T-helper 1 cell treated with Interleukin-12 subunit alpha and Interleukin-12 subunit beta and Interleukin-4 antibody, amounts not matched to agents 30 μg/mL and 1 μg/mL, for 36 hours (primary cell): ENCODE measurements around the gene EMC10.
A peak's percentile ranks its signal among the peaks of the same experiment; 100 is the strongest.

Source experiments
- H3K27ac Mint-ChIP-seq: one replicate; pipeline ENCODE4 v1.8.0; 2021; ENCODE audit warnings: mild to moderate bottlenecking, mixed read lengths
- H3K27me3 Mint-ChIP-seq: one replicate; pipeline ENCODE4 v1.8.0; 2021; ENCODE audit warnings: low read depth, mixed read lengths
- H3K36me3 Mint-ChIP-seq: one replicate; pipeline ENCODE4 v1.8.0; 2021; ENCODE audit warnings: low read depth, mixed read lengths
- H3K4me1 Mint-ChIP-seq: one replicate; pipeline ENCODE4 v1.8.0; 2021; ENCODE audit warnings: low read depth, mixed read lengths
- H3K4me3 Mint-ChIP-seq: one replicate; pipeline ENCODE4 v1.8.0; 2021; ENCODE audit warnings: mild to moderate bottlenecking, moderate library complexity, mixed read lengths
- H3K9me3 Mint-ChIP-seq: one replicate; pipeline ENCODE4 v1.8.0; 2021; ENCODE audit warnings: mixed read lengths

Gene EMC10

DNA sequence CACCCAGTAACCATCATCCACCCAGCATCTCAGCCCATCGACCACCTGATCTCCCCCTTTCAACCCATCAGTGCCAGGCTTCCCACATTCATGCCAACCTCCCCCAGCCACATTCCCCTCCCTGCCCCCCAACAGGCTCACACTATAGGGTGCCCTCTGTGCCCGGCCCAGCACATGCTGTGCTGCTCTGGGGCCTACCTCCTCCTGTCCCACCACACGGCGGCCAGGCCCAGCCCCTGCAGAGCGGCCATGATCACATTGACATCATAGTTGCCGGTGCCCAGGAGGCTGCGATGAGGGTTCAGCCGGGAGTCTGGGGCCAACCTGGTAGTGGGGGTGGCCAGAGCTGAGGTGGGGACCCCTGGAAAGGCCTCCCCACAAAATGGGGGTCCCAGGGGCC lies 31.1 kb downstream of the EMC10 start:
- no peak overlapping the region for H3K4me3 Mint-ChIP-seq
- peaks cover 15% of the 10 kb centered on the region for H3K4me1 Mint-ChIP-seq
- H3K36me3 Mint-ChIP-seq: peaks cover 10% of the 10 kb centered on the region
- H3K27me3 Mint-ChIP-seq: no peaks in the 10 kb centered on the region
- H3K9me3 Mint-ChIP-seq: no peaks in the 10 kb centered on the region
- H3K27ac Mint-ChIP-seq: peak overlapping the region; percentile 26

DNA sequence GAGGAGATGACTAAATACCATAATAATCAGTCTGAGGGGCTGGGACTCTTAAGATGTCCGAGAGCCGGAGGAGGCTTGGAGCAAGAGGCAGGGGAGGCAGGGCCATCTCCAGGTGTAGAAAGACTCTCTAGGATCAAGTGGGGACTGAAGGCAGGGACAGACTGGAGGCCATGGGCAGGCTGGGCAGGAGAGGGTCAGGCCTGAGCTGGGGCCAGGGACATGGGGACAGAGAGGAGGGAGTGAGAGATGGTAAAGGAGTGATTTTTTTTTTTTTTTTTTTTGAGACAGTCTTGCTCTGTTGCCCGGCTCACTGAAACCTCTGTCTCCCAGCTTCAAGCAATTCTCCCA lies 32.5 kb downstream of the EMC10 start:
- Mint-ChIP-seq H3K36me3 (peaks cover 10% of the 10 kb centered on the region), H3K27me3 (no peaks in the 10 kb centered on the region), H3K4me3 (peak overlapping the region; percentile 68), H3K27ac (peak overlapping the region; percentile 70), H3K9me3 (no peaks in the 10 kb centered on the region), H3K4me1 (peaks cover 15% of the 10 kb centered on the region)

DNA sequence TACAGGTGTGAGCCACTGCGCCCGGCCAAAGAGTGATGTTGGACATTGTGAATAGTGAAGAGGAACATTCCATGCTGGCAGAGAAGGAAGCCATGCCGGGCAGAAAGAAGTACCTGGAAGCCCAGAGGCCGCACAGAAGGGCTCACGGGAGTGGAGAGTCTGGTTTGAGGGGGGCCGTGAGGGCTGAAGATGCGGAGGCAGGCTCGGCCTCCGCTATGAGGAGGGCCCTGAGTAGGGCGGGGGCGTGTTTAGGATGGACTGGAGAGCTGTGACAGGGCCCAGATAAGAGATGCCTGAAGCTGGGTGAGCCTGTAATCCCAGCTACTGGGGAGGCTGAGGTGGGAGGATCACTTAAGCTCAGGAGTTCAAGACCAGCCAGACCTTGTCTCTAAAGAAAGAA lies 33.1 kb downstream of the EMC10 start:
- H3K27me3 Mint-ChIP-seq: no peaks in the 10 kb centered on the region
- no peaks in the 10 kb centered on the region for H3K9me3 Mint-ChIP-seq
- H3K27ac Mint-ChIP-seq: peak overlapping the region; percentile 62
- H3K4me3 Mint-ChIP-seq: peak overlapping the region; percentile 40
- H3K4me1 Mint-ChIP-seq: peaks cover 15% of the 10 kb centered on the region
- H3K36me3 Mint-ChIP-seq: peaks cover 10% of the 10 kb centered on the region

DNA sequence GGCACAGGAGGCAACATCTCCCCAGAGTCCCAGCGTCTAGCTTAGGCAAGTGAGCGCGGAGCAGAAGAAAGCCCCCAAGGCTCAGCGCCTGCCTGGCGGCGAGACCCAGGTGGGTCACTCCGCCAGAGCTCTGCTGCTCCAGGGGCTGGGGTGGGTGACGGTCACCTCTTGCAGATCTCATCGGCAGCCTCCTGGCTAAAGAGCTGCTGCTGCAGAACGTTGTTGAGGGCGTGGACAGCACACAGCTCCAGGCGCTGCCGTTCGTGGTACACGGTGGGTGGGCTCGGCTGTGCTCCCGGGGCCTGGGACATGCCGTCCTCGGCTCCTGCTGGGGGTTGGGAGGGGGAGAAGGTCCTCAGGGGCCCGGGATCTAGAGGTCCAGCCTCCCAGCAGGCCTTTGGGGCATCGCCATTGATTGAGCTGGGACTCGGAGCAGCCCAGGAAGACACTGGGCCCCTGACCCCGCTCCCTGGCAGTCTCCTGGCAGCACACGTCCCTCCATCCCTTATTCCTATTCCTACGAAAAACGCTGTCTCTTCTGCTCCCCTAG lies 33.9 kb downstream of the EMC10 start:
- H3K36me3 Mint-ChIP-seq: peaks cover 10% of the 10 kb centered on the region
- no peaks in the 10 kb centered on the region for H3K27me3 Mint-ChIP-seq
- no peaks in the 10 kb centered on the region for H3K9me3 Mint-ChIP-seq

DNA sequence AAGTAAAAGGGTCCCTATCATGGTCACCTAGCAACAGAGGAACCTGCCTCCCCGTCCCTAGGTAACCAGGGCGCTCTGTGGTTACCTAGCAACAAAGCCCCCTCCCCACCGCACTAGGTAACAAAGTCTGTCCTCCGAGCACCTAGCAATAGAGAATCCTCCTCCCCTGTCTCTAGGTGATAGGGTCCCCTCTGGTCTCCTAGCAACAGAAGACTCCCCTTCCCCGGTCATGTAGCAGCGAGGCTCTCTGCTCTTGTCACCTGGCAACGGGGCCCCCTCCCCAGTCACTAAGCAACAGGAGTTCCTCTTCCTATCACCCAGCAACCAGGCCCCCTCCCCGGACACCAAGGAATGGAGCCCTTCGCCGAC lies 34.4 kb downstream of the EMC10 start:
- peaks cover 10% of the 10 kb centered on the region for H3K36me3 Mint-ChIP-seq

More for the DNA sequence above, 33.9 kb downstream of the EMC10 start:
- Mint-ChIP-seq H3K4me1 (peaks cover 15% of the 10 kb centered on the region), H3K27ac (peak overlapping the region; percentile 98), H3K4me3 (peak overlapping the region; percentile 97)

DNA sequence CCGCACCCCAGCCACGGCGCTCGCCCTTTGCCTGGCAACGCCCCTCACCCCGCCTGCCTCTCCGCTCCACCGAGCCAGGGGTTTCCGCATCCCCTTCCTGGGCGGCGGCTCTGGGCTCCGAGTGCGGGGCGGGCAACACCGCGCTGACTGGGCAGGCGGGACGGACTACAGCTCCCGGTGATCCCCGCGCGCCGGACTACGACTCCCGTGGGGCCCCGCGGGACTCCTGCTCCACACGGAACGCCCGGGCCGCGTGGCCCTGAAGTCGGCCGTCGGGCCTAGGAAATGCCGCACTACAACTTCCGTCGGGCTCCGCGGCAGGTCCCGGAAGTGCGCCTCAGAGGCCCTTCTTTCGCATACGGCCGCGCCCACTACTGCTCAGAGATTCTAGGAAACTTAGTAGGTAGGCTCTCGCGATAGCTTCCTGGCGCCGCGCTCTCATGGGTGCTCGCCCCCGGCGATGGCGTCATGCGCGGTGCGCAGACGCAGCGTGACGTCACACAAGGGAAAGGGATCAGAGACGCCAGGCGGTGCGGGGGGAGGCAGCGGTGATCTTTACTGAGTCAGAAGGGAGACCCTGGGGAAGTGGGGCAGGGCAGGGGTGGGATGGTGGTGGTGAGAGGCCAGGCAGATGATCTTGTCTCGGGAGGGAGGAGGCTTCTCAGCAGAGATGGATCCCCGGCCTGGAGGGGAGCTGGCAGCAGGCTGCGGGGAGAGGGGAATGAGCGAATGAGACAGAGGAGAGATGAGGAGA lies 34.9 kb downstream of the EMC10 start, which contains the start of gene JOSD2:
Gene JOSD2 (minus strand): TSS at position 123 of the 754 bp plus-strand sequence. CDS start 760 bp downstream, outside the sequence.
- peak within 1 kb of the TSS; percentile 97 for H3K4me3 Mint-ChIP-seq
- no peaks in the 10 kb centered on the region for H3K27me3 Mint-ChIP-seq
- H3K9me3 Mint-ChIP-seq: no peaks in the 10 kb centered on the region

More for the DNA sequence above, 34.4 kb downstream of the EMC10 start:
- H3K27me3 Mint-ChIP-seq: no peaks in the 10 kb centered on the region
- peak overlapping the region; percentile 97 for H3K4me3 Mint-ChIP-seq
- H3K27ac Mint-ChIP-seq: peak overlapping the region; percentile 98
- no peaks in the 10 kb centered on the region for H3K9me3 Mint-ChIP-seq
- peaks cover 15% of the 10 kb centered on the region for H3K4me1 Mint-ChIP-seq

DNA sequence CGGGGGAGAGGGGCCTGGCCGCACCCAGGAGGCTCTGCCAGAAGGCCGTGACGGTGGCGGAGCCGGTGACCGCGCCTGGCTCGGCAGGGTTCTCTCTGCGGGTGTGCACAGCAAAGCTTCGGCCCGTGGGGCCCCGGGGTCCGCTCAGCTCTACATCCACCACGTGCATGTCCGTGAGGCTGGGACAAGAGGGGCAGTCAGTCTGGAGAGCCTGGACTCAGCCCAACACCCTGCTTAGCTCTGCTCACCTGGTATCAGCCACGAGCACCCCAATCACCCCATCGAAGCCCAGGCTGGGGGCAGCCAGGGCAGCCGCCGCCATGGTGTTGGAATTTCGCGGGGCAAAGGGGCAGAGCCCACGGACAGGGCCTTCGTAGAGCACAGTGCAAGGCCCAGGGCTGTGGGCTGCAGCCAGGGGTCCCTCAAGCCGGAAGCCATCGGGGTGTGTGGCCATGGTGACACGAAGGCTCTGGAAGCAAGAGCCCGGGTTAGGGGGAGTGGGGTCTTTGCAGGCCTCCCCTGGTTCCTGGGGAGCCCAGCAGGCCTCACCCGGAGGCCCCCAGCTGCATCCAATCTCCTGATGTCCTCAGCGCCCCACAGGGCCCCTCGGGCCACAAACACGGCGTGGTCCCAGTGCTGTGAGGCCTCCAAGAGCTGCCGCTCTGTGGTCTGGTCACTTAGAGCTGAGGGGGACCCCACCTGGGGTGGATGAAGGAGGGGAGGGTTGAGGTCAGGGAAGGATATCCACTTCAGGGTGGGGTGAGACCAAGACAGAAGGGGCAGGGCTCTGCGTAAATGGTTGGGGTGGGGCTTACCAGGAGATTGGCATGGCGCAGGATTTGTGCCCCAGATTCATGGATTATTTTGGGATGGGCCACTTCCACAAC lies 36.0 kb downstream of the EMC10 start:
- no peak overlapping the region for H3K4me3 Mint-ChIP-seq
- peaks cover 7% of the 10 kb centered on the region for H3K36me3 Mint-ChIP-seq
- H3K9me3 Mint-ChIP-seq: no peaks in the 10 kb centered on the region
- peaks cover 15% of the 10 kb centered on the region for H3K4me1 Mint-ChIP-seq
- no peak overlapping the region for H3K27ac Mint-ChIP-seq
- H3K27me3 Mint-ChIP-seq: no peaks in the 10 kb centered on the region

More for the DNA sequence above, 34.9 kb downstream of the EMC10 start, which contains the start of gene JOSD2:
- H3K27ac Mint-ChIP-seq: peak within 1 kb of the TSS; percentile 98
- peaks cover 15% of the 10 kb centered on the region for H3K4me1 Mint-ChIP-seq
- peaks cover 10% of the 10 kb centered on the region for H3K36me3 Mint-ChIP-seq

DNA sequence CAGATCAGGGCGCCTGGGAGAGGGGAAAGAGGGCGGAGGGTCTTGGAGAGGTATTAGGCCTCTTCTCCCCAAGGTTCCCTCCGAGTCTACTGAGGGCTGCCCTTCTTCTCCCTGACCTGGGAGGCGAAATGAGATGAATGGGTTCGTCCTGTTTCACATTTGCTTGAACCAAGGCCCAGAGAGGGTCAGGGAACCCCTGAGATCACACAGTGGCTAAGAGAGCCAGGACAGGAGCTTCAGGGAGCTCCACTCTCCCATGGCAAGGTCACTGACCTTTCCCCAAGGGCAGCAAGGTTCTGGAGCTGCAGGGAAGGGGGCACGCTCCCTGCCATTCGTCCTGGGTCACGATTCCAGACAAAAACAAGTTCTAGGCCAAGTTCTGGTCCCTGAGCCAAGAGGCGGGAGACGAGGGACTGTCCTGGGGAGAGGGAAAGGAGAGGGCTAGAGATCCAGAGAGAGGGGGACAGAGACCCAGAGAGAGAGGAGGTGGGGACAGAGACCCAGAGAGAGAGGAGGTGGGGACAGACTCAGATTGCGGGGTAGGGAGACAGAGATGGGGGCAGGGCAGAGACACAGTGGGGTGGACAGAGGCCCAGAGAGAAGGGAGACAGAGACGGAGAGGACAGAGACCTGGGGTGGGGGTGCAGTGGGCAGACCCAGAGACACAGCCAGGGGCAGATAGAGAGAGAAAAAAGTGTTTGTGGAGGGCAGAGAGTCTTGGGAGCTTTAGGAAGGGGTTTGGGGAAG lies 36.9 kb downstream of the EMC10 start:
- Mint-ChIP-seq H3K27ac (peak overlapping the region; percentile 67), H3K36me3 (peaks cover 6% of the 10 kb centered on the region), H3K4me3 (no peak overlapping the region), H3K9me3 (no peaks in the 10 kb centered on the region), H3K27me3 (no peaks in the 10 kb centered on the region), H3K4me1 (peaks cover 15% of the 10 kb centered on the region)

DNA sequence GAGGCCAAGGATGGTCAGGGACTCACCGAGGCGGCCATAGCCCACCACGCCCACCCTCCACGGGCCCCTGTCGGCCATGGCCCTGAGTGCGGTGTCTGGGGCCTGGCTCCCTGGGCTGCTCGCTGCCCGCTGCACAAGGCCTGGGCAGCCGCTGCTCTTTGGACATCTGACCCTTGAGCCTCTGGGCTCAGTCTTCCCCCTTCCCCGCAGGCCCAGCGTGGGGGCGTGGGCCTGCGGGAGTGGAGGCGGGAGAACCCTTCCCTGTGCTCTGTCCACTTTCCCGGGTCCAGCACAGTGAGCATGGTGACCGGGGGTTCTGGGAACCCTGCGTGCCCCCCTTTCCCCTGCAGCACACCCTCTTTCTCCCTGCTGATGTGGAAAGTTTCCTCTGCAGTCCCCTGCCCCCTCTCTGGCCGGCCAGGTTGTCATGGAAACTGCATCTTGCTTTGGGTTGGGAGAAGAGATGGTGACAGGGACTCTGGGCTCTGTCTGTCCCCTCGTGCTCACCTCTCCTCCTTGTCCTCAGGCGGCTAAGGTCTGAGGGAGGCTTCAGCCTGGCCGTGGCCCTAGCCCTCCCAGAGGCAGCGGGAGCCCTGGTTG lies 37.5 kb downstream of the EMC10 start, which contains the start of gene ASPDH:
Gene ASPDH (minus strand): TSS at position 168 of the 600 bp plus-strand sequence. CDS start 90 bp downstream, at position 78.
- no peak within 1 kb of the TSS for H3K4me3 Mint-ChIP-seq
- peaks cover 13% of the 10 kb centered on the region for H3K4me1 Mint-ChIP-seq
- no peaks in the 10 kb centered on the region for H3K27me3 Mint-ChIP-seq
- H3K36me3 Mint-ChIP-seq: peaks cover 3% of the 10 kb centered on the region
- H3K9me3 Mint-ChIP-seq: no peaks in the 10 kb centered on the region
- peak within 1 kb of the TSS; percentile 67 for H3K27ac Mint-ChIP-seq

DNA sequence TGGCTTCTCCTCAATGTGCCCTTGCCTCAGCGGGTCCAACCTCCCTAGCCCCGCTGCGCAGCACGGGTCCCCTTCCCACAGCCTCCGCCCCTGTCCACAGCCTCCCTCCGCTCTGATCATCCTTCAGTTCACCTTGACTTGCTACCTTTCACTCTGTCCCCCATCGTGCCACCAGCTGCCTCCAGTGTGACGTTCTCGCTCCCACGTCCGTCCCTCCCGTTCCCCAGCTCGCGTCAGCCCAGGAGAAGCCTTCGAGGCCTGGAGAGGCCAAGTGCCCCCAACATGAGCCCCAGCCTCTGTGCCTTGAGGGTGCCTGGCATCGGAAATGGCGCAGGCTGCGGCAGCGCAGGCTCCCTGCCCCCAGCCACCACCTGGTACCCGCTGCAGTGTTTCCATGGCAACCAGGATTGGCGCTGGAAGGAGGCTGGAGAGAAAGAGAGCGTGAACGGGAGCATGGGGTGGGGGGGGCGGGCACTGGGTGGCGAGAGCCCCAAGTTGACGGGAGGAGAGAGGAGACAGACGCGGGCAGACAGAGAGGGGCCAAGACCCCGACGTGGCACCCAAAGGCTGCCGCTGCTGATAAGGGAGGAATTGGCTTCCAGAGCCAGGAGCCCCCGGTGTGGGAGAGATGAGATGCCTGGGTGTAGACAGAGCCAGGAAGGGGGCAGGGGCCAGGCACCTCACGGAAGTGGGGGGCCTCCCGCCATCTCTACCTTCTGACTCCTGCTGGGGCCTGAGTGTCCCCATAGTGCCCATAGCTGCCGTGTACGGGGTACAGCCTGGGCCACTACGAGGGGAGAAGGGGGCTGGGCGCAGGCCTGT lies 38.2 kb downstream of the EMC10 start:
- H3K27me3 Mint-ChIP-seq: no peaks in the 10 kb centered on the region
- H3K4me3 Mint-ChIP-seq: no peak overlapping the region
- H3K9me3 Mint-ChIP-seq: no peaks in the 10 kb centered on the region
- H3K27ac Mint-ChIP-seq: no peak overlapping the region
- H3K36me3 Mint-ChIP-seq: peaks cover 3% of the 10 kb centered on the region
- peaks cover 9% of the 10 kb centered on the region for H3K4me1 Mint-ChIP-seq

DNA sequence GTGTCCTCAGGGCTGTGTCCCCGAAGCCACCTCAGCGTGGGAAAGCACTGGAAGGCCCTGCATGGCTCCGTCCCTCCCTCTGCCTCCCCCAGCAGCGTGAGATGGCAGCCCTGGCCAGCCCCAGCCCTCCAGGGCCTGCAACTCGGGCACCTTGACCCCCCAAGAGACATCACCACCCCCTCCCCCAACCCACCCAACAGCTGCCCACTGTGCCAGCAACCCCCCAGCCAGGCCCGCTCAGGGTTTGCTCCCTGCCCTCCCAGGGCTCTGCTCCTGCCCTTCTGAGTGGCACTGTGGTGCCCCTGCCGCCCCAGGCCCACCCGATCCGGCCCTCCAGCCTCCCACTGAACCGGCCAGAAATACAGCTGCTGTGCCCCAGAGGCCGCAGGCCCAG lies 38.9 kb downstream of the EMC10 start:
- Mint-ChIP-seq H3K36me3 (peaks cover 3% of the 10 kb centered on the region), H3K9me3 (no peaks in the 10 kb centered on the region), H3K27ac (no peak overlapping the region), H3K27me3 (no peaks in the 10 kb centered on the region), H3K4me1 (peaks cover 9% of the 10 kb centered on the region), H3K4me3 (no peak overlapping the region)

DNA sequence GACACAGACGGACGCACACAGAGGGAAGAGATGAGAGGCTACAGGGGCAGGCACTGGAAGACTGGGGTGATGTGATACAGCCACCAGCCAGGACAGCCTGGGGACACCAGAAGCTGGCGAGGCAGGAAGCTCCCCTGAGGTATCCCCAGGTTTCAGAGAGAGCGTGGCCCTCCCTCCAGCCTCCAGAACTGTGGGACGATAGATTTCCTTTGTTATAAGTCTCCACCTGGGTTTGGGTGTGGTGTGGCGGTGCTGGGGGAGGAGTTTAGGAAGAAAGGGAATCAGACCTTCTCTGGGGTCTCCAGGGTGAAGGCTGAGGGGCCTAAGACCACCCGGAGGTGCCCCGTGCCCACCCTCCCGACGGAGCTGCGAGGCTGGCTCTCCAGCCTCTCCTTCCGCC lies 40.1 kb downstream of the EMC10 start:
- Mint-ChIP-seq H3K27ac (no peak overlapping the region), H3K4me3 (no peak overlapping the region), H3K9me3 (no peaks in the 10 kb centered on the region), H3K27me3 (no peaks in the 10 kb centered on the region), H3K36me3 (no peaks in the 10 kb centered on the region), H3K4me1 (peaks cover 2% of the 10 kb centered on the region)
